Measurements from ENCODE around the gene PRKCE. TPM values are rescaled to one million over a fixed set of nuclear protein-coding genes. Genes with fewer than 3 reads are reported as not detected.
A peak's percentile ranks its signal among the peaks of the same experiment; 100 is the strongest.

The PRKCE gene
- total RNA-seq, 1 experiment from 2014 or later: 14.8 TPM

DNA sequence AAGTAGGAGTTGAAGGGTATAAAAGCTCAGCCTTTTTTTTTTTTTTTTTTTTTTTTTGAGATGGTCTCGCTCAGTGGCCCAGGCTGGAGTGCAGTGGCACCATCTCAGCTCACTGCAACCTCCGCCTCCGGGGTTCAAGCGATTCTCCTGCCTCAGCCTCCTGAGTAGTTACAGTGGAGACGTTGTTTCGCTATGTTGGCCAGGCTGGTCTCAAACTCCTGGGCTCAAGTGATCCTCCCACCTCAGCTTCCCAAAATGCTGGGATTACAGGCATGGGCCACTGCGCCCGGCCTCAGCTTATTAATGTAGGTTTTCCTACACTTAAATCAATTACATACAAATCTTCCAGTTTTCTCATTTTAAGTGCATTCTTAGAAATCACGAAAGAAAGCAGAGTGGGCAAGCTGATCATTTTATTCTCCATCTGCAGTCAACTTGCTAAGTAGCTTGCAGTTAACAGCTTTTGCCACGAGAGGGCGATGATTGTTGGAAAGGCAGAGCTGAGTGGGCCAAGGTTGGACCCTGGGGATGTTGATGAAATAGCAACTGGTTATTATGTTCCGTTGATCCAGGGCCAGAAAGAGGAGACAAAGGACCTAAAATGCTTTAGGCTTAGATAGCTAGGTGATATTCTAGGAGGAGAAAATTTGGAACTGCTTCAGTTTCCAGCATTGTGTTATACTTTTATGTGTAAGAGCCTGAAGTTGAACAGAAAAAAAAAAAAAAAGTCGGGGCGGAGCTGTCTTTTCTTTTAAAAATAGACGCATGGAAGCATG, 411.4 kb downstream of the PRKCE start:
- Histone ChIP-seq H3K4me1 (ENCODE audit: control insufficient read depth in 1 of 2, insufficient read depth in 2 of 2, low read length in 2 of 2) (no peaks in the 10 kb centered on the region), H3K9me2 (ENCODE audit: insufficient read depth) (no peaks in the 10 kb centered on the region), H2AFZ (ENCODE audit: low read depth, low read length, poor library complexity, severe bottlenecking) (no peak overlapping the region), H3K4me3 (replicated peaks in 1 of 2; ENCODE audit: low read depth in 1 of 2, low read length in 2 of 2) (no peak overlapping the region), H3K79me2 (ENCODE audit: insufficient read depth, low read length) (no peaks in the 10 kb centered on the region), H4K20me1 (ENCODE audit: insufficient read depth) (no peaks in the 10 kb centered on the region), H3K27ac (ENCODE audit: low read depth, low read length) (no peak overlapping the region), H3K9me3 (ENCODE audit: control insufficient read depth in 1 of 2, insufficient read depth in 1 of 2, low read depth in 1 of 2, low read length in 2 of 2) (no peaks in the 10 kb centered on the region), H3K36me3 (ENCODE audit: control insufficient read depth in 1 of 2, insufficient read depth in 2 of 2, low read length in 2 of 2) (no peaks in the 10 kb centered on the region), H3K4me2 (ENCODE audit: low read length) (no peak overlapping the region), H3K9ac (ENCODE audit: low read length) (no peak overlapping the region), H3K27me3 (ENCODE audit: insufficient read depth, low read length) (no peaks in the 10 kb centered on the region)
- DNase-seq (ENCODE audit: low read depth, low spot score) (peak; percentile 54), ATAC-seq (peak; percentile 85)
- POLR2A ChIA-PET: interaction anchor here (0.9 kb wide), 1 partner anchor 301 kb away, joined by 3 read pairs; no protein-coding TSS in a partner anchor
- TF ChIP-seq RAD21 (IDR thresholded peaks at IDR 0.05; ENCODE audit: low read depth) (peak; percentile 83), ELF1 (IDR thresholded peaks at IDR 0.05; ENCODE audit: borderline replicate concordance, low read depth) (no peak)
- TF ChIP-seq, protein P1, sequence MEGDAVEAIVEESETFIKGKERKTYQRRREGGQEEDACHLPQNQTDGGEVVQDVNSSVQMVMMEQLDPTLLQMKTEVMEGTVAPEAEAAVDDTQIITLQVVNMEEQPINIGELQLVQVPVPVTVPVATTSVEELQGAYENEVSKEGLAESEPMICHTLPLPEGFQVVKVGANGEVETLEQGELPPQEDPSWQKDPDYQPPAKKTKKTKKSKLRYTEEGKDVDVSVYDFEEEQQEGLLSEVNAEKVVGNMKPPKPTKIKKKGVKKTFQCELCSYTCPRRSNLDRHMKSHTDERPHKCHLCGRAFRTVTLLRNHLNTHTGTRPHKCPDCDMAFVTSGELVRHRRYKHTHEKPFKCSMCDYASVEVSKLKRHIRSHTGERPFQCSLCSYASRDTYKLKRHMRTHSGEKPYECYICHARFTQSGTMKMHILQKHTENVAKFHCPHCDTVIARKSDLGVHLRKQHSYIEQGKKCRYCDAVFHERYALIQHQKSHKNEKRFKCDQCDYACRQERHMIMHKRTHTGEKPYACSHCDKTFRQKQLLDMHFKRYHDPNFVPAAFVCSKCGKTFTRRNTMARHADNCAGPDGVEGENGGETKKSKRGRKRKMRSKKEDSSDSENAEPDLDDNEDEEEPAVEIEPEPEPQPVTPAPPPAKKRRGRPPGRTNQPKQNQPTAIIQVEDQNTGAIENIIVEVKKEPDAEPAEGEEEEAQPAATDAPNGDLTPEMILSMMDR (IDR thresholded peaks at IDR 0.05 in 2 of 3, conservative IDR thresholded peaks at IDR 0.05 in 1 of 3; ENCODE audit: borderline replicate concordance in 1 of 3, insufficient read depth in 1 of 3, low read depth in 2 of 3, low read length in 2 of 3): peak; percentile 74 to 91 (median 80)
- intact Hi-C loops (cut with micrococcal nuclease): loop anchor here (1.0 to 5.0 kb wide), 4 partner anchors 235 to 824 kb away; no protein-coding TSS in a partner anchor
- CTCF ChIA-PET: interaction anchor here (0.7 to 1.7 kb wide), 29 partner anchors 8 to 654 kb away, joined by 3 to 21 read pairs (median 4); partner anchors contain the start of gene EPAS1
- RAD21 ChIA-PET (ENCODE audit: low non-redundant PET in 1 of 2, low total read pairs in 2 of 2, uncharacterized antibody in 2 of 2, unreplicated experiment in 2 of 2): interaction anchor here (0.6 to 1.0 kb wide), 5 partner anchors 19 to 247 kb away, joined by 3 read pairs; no protein-coding TSS in a partner anchor
- BruUV-seq (replicated peaks): no TSS peak

- Histone ChIP-seq H3K4me1 (ENCODE audit: control insufficient read depth in 1 of 2, insufficient read depth in 2 of 2, low read length in 2 of 2) (no peaks in the 10 kb centered on the region), H3K27ac (ENCODE audit: low read depth, low read length) (no peak overlapping the region), H3K9me3 (ENCODE audit: control insufficient read depth in 1 of 2, insufficient read depth in 1 of 2, low read depth in 1 of 2, low read length in 2 of 2) (no peaks in the 10 kb centered on the region), H3K79me2 (ENCODE audit: insufficient read depth, low read length) (no peaks in the 10 kb centered on the region), H2AFZ (ENCODE audit: low read depth, low read length, poor library complexity, severe bottlenecking) (no peak overlapping the region), H4K20me1 (ENCODE audit: insufficient read depth) (no peaks in the 10 kb centered on the region), H3K4me2 (ENCODE audit: low read length) (no peak overlapping the region), H3K9ac (ENCODE audit: low read length) (no peak overlapping the region), H3K4me3 (replicated peaks in 1 of 2; ENCODE audit: low read depth in 1 of 2, low read length in 2 of 2) (no peak overlapping the region), H3K36me3 (ENCODE audit: control insufficient read depth in 1 of 2, insufficient read depth in 2 of 2, low read length in 2 of 2) (no peaks in the 10 kb centered on the region), H3K9me2 (ENCODE audit: insufficient read depth) (no peaks in the 10 kb centered on the region), H3K27me3 (ENCODE audit: insufficient read depth, low read length) (no peaks in the 10 kb centered on the region)
- BruUV-seq (replicated peaks): no TSS peak
- no peak for DNase-seq (ENCODE audit: low read depth, low spot score)
- ATAC-seq: no peak
- RAD21 ChIA-PET (ENCODE audit: low non-redundant PET in 1 of 2, low total read pairs in 2 of 2, uncharacterized antibody in 2 of 2, unreplicated experiment in 2 of 2): no interaction called here
- POLR2A ChIA-PET: no interaction called here
- CTCF ChIA-PET: no interaction called here
- intact Hi-C loops (cut with micrococcal nuclease): loop anchor here (5.0 kb wide), 1 partner anchor 823 kb away; no protein-coding TSS in a partner anchor
- TF ChIP-seq ZNF274 (IDR thresholded peaks at IDR 0.05; ENCODE audit: low read depth, low read length) (no peak), RAD21 (IDR thresholded peaks at IDR 0.05; ENCODE audit: low read depth) (no peak), TCF7L2 (IDR thresholded peaks at IDR 0.05; ENCODE audit: borderline replicate concordance, extremely low read depth, insufficient read depth, insufficient read length) (no peak), CBX3 (IDR thresholded peaks at IDR 0.05; ENCODE audit: low read depth) (no peak), ELF1 (IDR thresholded peaks at IDR 0.05; ENCODE audit: borderline replicate concordance, low read depth) (no peak), POLR2AphosphoS5 (IDR thresholded peaks at IDR 0.05; ENCODE audit: low read depth, low read length) (no peak), CEBPB (IDR thresholded peaks at IDR 0.05; ENCODE audit: low read depth) (no peak), FOSL1 (IDR thresholded peaks at IDR 0.05; ENCODE audit: low read depth) (no peak), ZFX (IDR thresholded peaks at IDR 0.05) (no peak), EZH2 (IDR thresholded peaks at IDR 0.05) (no peak), EZH2phosphoT487 (IDR thresholded peaks at IDR 0.05; ENCODE audit: borderline replicate concordance) (no peak), REST (IDR thresholded peaks at IDR 0.05; ENCODE audit: low read depth) (no peak), SRF (IDR thresholded peaks at IDR 0.05; ENCODE audit: low read depth) (no peak)
Observed at GRCh38 chr2:46064396-46064795, 412.9 kb downstream of the PRKCE start.
